HG03060 (cell line): Measurements from ENCODE around the gene GPHB5.
"Not testable (repeated sequence)": the region's sequence is repeated elsewhere in the genome, so short reads cannot be mapped to it uniquely, and the experiment has no call there.

ENCODE experiments used
- ATAC-seq: cut with Tn5 transposase; IDR thresholded peaks from one replicate; pipeline ENCODE4 v1.9.1; 2021; ENCODE audit warnings: low read depth, moderate number of reproducible peaks; ENCODE audit not compliant: unreplicated experiment

GPHB5 gene

DNA sequence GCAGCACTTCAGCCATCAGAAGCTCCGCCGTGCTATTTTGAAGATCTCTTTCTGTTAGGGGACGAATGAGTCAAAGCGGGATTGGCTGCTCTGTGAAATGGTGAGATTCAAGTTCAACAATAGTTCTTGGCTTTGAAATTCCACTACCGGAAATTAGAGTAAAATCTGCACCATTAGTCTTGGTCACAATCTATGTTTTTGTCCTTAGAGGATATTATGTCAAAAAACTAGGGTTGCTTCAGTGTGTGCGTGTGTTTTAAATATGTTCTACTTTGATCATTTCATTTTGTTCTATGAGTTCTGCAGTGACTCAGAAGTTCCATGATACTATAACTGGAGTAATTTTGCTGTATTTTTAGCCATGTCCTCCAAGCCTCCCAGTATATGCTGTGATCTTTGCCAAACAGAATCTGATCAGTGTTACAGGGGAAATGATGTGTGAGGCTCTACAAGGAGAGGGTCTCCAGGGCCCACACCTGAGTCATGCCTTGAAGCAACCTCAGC is 22.6 kb downstream of the GPHB5 start:
- ATAC-seq: no peak

DNA sequence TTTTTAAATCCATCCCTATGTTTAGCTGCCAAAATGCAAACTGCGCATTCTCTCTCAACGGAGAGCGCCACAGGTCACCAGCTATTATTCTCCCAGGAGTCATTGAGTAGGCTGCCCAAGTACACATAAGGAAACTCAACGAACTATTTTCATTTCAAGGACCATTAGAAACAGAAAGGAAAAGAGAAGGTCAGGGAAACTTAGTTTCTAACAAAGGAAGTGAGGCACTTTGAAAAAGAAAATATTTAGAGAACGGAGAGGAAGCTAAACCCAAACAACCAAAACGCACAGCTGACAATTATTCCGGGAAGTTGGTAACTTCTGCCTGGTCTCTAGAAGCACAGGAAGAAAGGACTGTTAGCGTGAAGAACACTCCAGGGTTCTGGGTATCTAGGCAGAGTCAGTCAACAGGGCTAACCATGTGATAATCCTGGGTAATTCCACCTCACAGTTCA is 23.5 kb downstream of the GPHB5 start:
- ATAC-seq: no peak

DNA sequence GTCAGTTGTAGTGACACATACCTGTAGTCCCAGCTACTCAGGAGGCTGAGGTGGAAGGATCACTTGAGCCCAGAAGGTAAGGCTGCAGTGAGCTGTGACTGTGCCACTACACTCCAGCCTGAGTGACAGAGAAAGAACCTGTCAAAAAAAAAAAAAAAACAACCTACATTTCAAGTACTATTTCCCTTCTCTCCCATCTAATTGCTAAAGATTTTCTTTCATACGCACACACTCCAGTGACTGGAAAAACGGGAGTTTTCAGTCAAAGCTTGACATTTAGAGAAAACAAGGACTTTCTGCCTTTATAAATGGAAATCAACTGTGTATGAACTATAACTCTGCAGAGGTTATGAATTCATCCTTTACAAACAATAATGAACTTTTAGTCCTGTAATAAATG is 25.9 kb downstream of the GPHB5 start:
- no peak for ATAC-seq

DNA sequence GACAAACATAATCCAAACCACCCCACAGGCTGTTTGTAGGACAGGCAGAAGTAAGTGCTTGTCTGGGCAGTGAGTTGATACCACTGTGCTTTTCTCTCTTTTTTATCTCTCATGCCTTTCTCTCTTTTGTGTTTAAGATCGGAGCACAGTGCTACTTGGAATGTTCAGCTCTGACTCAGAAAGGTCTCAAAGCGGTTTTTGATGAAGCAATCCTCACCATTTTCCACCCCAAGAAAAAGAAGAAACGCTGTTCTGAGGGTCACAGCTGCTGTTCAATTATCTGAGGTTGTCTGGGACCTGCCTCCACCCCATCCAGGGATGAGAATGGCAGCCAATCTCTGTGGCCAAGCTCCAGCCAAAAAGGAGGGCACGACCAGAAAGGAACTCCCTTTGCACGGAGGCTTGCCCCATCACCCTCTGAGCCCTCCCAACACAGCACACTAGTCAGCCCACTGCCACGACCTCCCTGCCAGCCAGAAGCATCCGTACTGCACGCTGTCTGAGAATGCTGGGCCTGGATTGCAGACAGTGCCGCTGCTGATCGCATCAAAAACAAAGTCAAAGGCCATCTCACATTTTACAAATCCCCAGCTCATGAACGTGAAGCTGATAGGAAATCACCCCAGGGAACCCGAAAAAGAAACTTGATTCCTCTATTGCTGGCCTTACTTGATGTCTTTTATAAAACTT is 27.8 kb downstream of the GPHB5 start:
- ATAC-seq: no peak

DNA sequence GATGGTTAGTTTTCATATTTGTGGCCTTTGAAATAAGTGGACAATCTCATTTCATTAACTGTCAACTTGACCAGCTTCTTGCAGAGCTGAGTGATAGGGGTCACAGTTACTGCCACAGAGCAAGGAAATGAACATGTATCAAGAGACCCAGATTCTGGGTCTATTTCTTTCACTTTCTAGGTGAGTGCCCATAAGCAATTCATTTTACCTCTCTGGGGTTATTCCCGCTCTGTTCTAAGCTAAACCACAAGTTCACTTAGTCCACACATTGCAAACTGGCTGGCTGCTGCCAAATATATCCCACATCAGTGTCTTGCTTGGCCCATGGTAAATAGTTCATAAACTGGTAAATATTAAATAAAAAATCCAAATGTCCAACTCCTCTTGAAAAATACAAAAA is 29.9 kb downstream of the GPHB5 start:
- no peak for ATAC-seq

DNA sequence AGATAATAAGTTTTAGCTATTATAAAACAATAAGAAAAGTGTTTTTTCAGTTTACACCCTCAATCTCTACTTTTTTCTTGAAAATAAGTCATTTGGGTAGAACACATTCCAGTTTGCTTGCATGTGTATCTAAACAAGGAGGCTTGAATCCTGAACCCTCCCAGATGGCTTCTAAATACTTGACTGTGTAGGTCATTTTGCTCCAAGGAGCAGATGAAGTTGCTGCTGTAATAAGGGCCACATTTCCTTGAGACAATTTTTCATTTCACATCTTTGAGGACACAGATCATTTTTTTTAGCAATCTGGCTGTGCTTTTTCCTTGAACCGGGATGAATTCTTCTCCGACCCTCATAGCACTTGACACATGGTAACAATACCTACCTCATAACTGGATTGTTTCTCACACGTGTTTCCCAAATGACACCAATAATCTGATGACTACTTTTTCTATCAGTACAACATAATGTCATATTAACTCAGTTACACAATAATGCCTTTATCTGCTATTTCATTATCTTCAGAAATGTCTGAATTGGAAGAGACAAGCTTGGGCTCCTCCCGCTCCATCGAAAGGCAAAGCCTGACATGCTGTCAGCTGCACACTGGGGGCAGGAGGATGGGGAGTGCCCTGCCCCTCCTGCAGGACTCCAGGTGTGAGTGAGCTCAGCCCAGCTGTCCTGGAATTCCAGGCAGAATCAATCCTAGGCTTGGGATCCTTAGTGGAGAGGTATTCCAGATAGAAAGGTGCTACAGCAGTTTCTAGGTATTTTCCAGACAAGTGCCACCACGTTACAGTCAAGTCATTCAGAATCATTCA is 30.9 kb downstream of the GPHB5 start:
- no peak for ATAC-seq

DNA sequence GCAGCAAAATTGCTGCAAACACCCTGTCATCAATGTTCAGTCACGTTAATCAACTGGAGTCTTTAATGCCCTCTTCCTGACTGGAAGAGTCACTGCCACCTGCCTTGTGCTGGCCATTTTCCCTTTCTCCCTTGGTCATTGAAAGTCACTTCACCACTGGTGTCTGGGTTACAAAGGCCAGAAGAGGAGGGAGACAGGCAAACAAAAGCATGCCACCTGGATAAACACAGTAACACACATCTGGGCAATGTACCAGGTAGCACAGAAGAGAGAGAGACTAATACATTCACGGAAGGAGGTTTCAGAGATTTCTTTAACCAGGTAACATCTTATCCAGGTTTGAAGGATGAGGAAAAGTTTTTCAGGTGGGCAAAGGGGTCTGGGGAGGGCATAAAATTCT is 32.7 kb downstream of the GPHB5 start:
- ATAC-seq: no peak

DNA sequence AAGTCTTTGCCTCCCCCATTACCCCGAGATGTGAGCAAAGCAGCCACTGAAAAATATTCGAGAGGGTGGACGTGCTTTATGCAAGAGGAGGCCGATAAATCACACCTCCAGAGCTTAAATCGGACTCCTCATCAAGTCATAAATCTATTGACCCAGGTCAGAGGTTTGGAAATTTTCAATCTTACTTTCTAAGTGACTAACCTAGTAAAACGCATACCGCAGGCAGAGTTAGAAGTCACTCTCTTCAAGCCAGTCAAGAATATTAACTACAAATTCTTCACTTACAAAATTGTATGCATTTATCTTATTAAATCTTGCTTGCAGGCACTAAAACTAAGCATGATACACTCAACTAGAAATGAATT is 34.9 kb downstream of the GPHB5 start:
- ATAC-seq: no peak

DNA sequence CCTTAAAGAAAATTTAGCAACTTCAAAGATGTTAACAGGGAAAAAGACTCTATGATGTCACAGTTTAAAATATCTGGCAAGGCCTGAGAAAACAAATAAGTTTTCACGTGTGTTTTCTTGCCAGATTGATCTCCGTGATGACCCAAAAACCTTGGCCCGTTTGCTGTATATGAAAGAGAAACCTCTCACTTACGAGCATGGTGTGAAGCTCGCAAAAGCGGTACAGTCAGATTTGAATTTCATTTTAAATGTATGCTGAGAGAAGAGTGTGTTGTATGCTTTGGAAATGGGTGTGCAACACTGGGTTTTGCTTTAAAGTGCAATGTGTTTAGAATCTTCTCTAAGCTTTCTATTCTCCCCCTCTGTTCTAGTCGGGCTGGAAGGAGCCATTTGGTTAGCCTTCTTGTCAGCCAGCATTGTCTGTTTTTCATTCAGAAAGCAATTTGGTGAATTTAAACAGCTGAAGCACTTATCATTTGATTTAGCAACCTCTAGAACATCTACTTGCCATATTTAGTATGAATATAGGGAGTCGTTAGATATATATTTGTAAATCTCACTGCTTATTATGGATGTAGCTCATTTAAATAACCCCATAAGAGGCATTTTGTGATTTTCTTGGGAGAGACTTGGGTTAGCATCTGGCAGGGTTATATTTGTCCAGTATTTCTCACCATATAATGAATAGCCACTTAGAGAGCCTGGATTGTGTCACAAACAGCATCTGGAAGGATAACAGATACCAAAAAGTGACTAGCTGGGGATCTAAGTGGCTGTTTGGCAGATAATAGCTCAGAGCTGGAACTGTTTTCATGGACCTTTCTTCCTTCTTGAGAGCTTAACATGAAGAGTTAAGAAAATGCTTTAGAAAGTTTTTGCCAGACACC is 35.5 kb downstream of the GPHB5 start:
- no peak for ATAC-seq

DNA sequence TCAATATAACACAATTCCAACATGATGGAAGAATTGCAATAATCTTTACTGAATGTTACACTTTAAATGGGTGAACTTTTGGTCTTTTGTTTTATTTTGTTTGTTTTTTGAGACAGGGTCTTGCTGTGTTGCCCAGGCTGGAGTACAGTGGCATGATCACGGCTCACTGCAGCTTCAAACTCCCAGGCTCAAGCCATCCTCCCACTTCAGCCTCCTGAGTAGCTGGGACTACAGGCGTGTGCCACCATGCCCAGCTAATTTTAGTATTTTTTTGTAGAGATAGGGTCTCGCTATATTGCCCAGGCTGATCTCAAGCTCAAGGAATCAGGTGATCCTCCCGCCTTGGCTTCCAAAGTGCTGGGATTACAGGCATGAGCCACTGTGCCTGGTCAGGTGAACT is 38.8 kb downstream of the GPHB5 start:
- ATAC-seq: not testable (repeated sequence)

DNA sequence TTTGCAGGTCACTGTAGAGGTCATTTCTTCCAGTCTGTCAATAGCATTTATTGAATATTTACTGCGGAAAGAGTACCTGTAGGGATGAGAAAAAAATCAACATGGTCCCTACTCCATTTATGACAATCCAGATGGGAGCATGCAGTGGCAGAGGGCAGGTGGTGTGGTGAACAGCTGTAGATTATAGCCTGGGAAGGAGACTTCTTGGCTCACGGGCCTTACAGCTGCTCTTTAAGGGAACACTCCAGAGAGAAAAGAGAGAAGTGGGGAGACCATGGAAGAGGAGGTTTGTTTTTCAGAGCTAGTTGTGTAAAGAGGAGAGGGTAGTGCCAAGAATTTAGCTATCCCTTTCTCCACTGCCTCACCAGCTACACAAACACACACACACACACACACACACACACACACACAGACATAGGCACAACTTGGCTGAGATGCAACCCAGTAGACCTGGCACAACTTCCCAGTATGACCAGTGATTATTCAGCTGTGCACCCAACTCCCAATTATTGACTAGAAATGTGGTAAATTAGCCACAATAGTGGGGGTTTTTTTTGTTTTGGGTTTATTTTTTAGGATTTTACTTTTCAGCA is 41.0 kb downstream of the GPHB5 start:
- no peak for ATAC-seq

DNA sequence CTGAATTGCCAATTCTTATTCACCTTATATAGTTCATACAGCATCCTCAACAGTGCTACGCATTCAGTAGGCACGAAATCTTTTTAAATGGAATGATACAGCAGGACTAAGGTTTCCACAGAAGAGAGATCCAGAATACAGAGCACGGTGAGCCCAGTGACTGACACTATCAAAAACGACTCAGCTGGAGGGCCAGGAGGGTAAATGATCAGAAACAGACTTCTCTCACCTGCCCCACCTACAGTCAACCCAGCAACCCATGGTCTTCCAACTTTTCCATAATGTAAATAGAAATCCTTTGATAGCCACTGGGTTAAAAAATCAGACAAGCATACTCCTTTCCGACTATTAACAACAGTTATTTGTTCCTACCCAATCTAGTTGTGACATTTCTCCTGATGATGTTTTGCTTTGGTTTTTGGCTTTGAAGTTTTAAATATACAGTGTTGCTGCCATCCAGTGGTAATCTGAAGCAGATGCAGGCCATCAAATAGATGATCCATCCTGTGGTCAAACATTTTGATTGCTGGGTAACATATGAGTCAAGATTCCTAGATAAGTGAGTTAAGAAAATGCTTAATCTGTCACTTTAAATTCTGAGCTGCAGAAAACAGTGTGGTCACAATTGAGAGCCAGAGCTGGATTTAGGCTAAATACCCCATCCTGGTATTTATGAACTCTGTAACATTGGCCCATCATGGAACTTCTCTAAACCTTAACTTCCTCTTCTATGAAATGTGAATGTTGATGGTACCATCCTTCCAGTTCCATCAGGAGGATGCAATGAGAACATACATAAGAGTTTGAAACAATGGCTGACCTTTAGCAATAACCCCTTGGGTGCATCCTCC is 42.0 kb downstream of the GPHB5 start:
- no peak for ATAC-seq

DNA sequence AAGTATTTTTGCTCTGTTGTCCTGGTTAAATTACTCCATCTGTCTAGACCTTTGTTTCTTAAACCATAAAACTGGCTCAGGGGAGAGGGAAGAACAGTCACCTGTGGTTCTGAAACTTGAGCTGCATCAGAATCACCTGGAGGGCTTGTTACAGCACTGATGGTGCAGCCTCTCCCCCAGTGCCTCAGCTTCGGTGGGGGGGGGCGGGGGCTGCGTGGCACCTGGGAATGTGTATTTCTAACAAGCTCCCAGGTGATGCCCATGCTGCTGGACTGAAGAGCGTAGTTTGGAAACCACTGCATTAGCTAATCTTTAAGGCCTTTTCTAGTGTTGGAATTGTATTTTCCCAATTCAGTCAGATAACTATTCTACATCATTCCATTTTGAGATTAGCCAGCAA is 42.7 kb downstream of the GPHB5 start:
- ATAC-seq: no peak

DNA sequence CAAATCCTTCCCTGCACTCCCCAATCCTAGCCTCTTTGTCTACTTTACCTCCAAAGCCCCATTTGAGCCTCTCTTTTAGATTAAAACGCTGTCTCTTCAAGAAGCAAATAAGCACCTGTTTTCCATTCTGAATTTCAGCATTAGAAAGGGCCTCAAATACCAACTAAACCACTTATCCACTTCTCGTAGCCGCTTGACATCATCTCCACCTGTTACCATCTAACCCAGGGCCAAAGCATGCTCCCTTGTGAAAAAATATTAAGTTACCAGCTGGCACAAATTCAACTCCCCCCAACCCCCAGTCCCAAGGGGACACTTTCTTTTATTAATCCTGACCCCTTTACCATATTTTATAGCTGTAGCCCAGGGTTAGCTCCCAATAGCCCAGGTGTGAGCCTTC is 43.1 kb downstream of the GPHB5 start:
- no peak for ATAC-seq

DNA sequence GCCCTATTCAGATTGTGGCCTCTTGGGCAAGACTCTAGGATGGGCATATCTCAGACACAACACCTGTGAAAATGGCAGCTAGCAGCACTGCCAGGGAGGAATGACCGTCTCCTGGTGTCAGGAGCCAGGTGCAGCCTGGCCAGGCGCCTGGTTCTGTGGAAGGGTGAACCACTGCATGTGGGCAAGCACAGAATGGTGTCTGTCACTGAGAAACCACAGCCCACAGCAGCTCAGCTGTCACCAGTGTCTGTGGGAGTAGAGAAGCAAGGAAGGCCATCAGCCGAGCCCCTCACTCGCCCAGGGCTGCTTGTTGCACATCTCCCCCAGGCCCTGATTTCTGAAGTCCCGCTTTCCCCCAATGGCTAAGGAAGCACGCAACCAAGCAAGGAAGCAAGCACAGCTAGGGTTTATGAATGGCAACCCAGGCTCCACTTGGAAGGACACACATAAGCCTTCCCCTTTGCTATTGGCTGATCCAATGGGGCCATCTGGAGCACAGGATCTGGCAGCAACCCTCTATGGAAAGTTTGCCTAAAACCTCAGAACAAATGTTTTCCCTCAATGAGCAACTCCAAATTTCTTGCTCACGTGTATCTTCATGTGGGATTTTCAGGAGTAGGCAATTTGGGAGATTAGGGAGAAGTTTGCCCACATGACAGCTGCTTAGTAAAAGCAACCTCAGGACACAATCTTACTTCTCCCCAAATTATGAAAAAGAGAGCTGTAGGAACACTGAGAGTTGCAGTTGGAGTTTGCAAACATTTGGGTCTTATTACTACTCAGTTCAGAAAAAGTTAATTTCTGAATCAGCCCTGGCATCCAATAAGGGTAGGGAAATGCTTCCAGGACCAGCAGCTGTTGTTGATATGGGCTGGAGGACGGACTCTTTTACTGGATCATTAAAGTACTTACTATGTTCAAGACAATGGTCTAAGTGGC is 44.7 kb downstream of the GPHB5 start:
- ATAC-seq: no peak

DNA sequence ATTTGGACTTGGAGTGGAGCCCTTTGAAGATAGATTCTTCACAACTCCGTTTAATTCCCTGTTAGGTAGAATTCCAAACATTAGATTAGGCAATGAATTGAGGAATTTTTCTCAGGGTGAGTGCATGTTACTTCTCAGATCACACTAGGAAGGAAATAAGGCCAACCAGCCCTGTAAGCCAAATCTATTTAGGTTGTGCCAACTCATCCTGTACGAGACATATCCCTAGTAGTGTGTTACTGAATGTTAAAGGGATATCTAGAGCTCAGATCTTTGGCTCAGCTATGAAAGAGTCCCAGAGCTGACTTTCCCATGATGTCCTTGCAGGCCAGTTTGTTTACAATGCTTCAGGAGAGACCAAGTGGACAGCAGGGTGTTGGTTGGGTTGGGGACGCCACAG is 45.6 kb downstream of the GPHB5 start:
- ATAC-seq: no peak

DNA sequence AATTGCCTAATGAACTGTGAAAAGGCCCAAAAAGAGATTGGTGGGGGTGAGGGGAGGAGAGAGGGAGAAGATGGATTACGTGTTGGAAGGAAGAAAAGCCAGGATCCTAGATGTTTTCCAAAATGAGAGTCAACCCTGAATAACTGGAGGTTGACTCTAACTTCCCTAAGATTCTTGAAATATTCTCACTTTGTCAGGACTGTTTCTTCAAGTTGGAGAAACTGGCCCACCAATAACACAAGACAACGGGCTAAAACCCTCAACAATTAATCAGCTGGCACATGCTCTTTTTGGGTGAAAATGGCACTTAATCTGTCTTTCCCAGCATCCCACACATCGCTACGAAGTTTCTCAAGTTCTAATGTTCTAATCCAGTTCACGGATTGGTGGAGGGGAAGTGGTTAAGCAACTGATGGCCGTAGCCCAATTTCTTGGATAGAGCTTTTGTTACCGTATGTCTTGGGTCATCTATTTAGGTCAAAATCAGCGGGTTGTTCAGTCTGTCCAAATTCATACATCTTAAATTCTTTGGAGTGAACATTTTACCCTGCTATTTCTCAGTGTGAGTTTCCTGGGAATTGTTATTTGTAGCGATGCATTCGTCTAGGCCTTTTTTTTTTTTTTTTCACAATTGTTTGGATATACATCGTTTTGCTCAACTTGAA is 49.0 kb downstream of the GPHB5 start:
- no peak for ATAC-seq

DNA sequence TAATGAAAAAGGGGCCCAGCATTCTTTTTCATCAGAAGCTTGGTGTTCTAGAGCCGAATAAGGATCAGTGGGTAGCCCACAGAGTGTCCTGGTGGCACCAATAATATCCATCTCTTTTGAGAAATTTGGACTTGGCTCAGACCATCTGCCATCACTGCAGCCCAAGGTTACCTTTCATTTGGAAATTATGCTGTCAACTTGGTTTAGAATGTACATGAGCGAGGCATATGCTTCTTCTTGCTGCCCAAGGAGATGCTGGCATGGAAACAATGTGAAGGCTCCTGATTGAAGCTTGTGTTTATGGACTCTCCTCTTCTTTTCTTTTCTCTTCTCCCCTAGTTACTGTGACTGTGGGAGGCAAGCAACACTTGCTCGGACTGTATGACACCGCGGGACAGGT is 50.0 kb downstream of the GPHB5 start:
- no peak for ATAC-seq
